H1 (cell line): Measurements from ENCODE around the gene LYRM4. TPM values are rescaled to one million over a fixed set of nuclear protein-coding genes. Genes with fewer than 3 reads are reported as not detected.

Experiments used
- CTCF ChIA-PET: fragments of 300-600 bp; sonication (Branson Sonifier 250); formaldehyde crosslinking; loops from one replicate; lab custom pipeline; 2021; ENCODE audit not compliant: partially characterized antibody; lab: Charles Lee
- POLR2A ChIA-PET: fragments of 300-600 bp; sonication (Branson Sonifier 250); formaldehyde crosslinking; loops from one replicate; lab custom pipeline; 2021; ENCODE audit warnings: inconsistent platforms; ENCODE audit not compliant: partially characterized antibody; lab: Charles Lee
- DNase-seq, 2 experiments: peaks; one replicate each; pipeline versions ENCODE4 v3.0.0 to v3.0.0-alpha.2; 2010 to 2022; ENCODE audit warnings: low spot score in 2 of 2, low read depth in 1 of 2, mixed read lengths in 1 of 2
- FAIRE-seq: peaks from 2 replicates; lab custom pipeline; 2011; peaks lifted over from hg19 to GRCh38; lab: Jason Lieb, UNC
- H2AFZ ChIP-seq: 2 replicates; pipeline ENCODE4 v1.8.1; 2012; ENCODE audit warnings: low read length, inconsistent platforms
- H2AK5ac ChIP-seq: 2 replicates; pipeline ENCODE4 v1.6.1; 2013; ENCODE audit warnings: low read depth, low read length
- H2BK120ac ChIP-seq: replicated peaks from 2 replicates; pipeline ENCODE3; 2013; ENCODE audit warnings: low read depth, low read length, inconsistent platforms
- H2BK12ac ChIP-seq: 2 replicates; pipeline ENCODE4 v1.6.1; 2013; ENCODE audit warnings: low read depth, low read length
- H2BK15ac ChIP-seq: 2 replicates; pipeline ENCODE4 v1.6.1; 2013; ENCODE audit warnings: low read length
- H2BK20ac ChIP-seq: 2 replicates; pipeline ENCODE4 v1.6.1; 2013; ENCODE audit warnings: low read length
- H2BK5ac ChIP-seq: 2 replicates; pipeline ENCODE4 v1.6.1; 2013; ENCODE audit warnings: low read depth, low read length
- H3K14ac ChIP-seq: 2 replicates; pipeline ENCODE4 v1.6.1; 2013; ENCODE audit warnings: inconsistent platforms; ENCODE audit not compliant: insufficient read length
- H3K18ac ChIP-seq: 2 replicates; pipeline ENCODE4 v1.6.1; 2013; ENCODE audit warnings: low read length; ENCODE audit errors: extremely low read depth
- H3K23ac ChIP-seq: 2 replicates; pipeline ENCODE4 v1.6.1; 2013; ENCODE audit warnings: inconsistent platforms; ENCODE audit not compliant: insufficient read length
- H3K23me2 ChIP-seq: 2 replicates; pipeline ENCODE4 v1.6.1; 2013; ENCODE audit warnings: low read depth, low read length
- H3K27ac ChIP-seq: 2 replicates; pipeline ENCODE4 v1.6.1; 2011; ENCODE audit warnings: low read depth, low read length, inconsistent platforms
- H3K27me3 ChIP-seq, 4 experiments: replicated peaks in 1 of 4; 1 replicate in 1 of 4; 2 replicates in 3 of 4; pipeline versions ENCODE4 v1.6.1 to v1.8.1; 2011 to 2013; ENCODE audit warnings: low read length in 3 of 4, mild to moderate bottlenecking in 3 of 4, inconsistent platforms in 2 of 4, mixed read lengths in 2 of 4, moderate library complexity in 1 of 4; ENCODE audit not compliant: control insufficient read depth in 3 of 4, insufficient read depth in 3 of 4; ENCODE audit errors: extremely low read depth in 1 of 4
- H3K36me3 ChIP-seq, 4 experiments: 2 replicates each; pipeline versions ENCODE4 v1.6.1 to v1.8.1; 2011 to 2013; ENCODE audit warnings: mild to moderate bottlenecking in 4 of 4, low read length in 3 of 4, moderate library complexity in 2 of 4, control low read depth in 1 of 4, inconsistent platforms in 1 of 4; ENCODE audit not compliant: insufficient read depth in 4 of 4, control insufficient read depth in 2 of 4
- H3K4ac ChIP-seq: replicated peaks from 2 replicates; pipeline ENCODE3; 2013; ENCODE audit warnings: low read length, low read depth, mixed read lengths, inconsistent platforms; ENCODE audit not compliant: insufficient read length
- H3K4me1 ChIP-seq, 4 experiments: replicated peaks in 1 of 4; 1 replicate in 1 of 4; 2 replicates in 3 of 4; pipeline versions ENCODE4 v1.6.1 to v1.8.1; 2011 to 2013; ENCODE audit warnings: low read length in 3 of 4, inconsistent platforms in 2 of 4, mixed read lengths in 1 of 4; ENCODE audit not compliant: insufficient read depth in 4 of 4, control insufficient read depth in 3 of 4
- H3K4me2 ChIP-seq, 2 experiments: 2 replicates each; pipeline versions ENCODE4 v1.6.1 to v1.8.1; 2011 to 2013; ENCODE audit warnings: low read depth in 2 of 2, low read length in 2 of 2, control low read depth in 1 of 2, inconsistent platforms in 1 of 2, mild to moderate bottlenecking in 1 of 2; ENCODE audit not compliant: insufficient read depth in 1 of 2
- H3K4me3 ChIP-seq, 4 experiments: fragments of 200-600, 300-600 bp in 1 of 4; sonication (generic), shearing (Covaris generic), sonication (Bioruptor Twin) in 1 of 4; 2 replicates each; pipeline versions ENCODE4 v1.5.1 to v1.8.1; 2011 to 2016; ENCODE audit warnings: low read length in 4 of 4, low read depth in 3 of 4, control low read depth in 2 of 4, inconsistent platforms in 2 of 4, mild to moderate bottlenecking in 2 of 4, mixed read lengths in 1 of 4, moderate library complexity in 1 of 4; ENCODE audit not compliant: insufficient read depth in 2 of 4; ENCODE audit errors: extremely low read depth in 1 of 4
- H3K56ac ChIP-seq: replicated peaks from 2 replicates; pipeline ENCODE3; 2013; ENCODE audit warnings: low read depth, mild to moderate bottlenecking, mixed read lengths, low read length, inconsistent platforms; ENCODE audit not compliant: insufficient read length
- H3K79me1 ChIP-seq: 2 replicates; pipeline ENCODE4 v1.6.1; 2013; ENCODE audit warnings: low read depth, low read length, control low read depth
- H3K79me2 ChIP-seq, 2 experiments: 2 replicates each; pipeline versions ENCODE4 v1.6.1 to v1.8.1; 2012 to 2013; ENCODE audit warnings: low read length in 2 of 2, mild to moderate bottlenecking in 2 of 2, inconsistent platforms in 1 of 2; ENCODE audit not compliant: insufficient read depth in 2 of 2, control insufficient read depth in 1 of 2
- H3K9ac ChIP-seq, 4 experiments: replicated peaks in 1 of 4; 1 replicate in 1 of 4; 2 replicates in 3 of 4; pipeline versions ENCODE4 v1.6.1 to v1.8.1; 2011 to 2013; ENCODE audit warnings: low read depth in 3 of 4, low read length in 3 of 4, control low read depth in 2 of 4, mild to moderate bottlenecking in 2 of 4, moderate library complexity in 2 of 4, inconsistent platforms in 1 of 4; ENCODE audit errors: extremely low read depth in 1 of 4
- H3K9me3 ChIP-seq, 2 experiments: 2 replicates each; pipeline versions ENCODE4 v1.6.1 to v1.8.1; 2012 to 2013; ENCODE audit warnings: mild to moderate bottlenecking in 2 of 2, moderate library complexity in 2 of 2, control low read depth in 1 of 2, inconsistent platforms in 1 of 2, low read depth in 1 of 2, low read length in 1 of 2, mixed read lengths in 1 of 2; ENCODE audit not compliant: insufficient read depth in 2 of 2
- H4K20me1 ChIP-seq, 2 experiments: replicated peaks in 1 of 2; 2 replicates each; pipeline versions ENCODE3 to v1.8.1; 2011 to 2013; ENCODE audit warnings: inconsistent platforms in 2 of 2, low read length in 2 of 2, mild to moderate bottlenecking in 1 of 2; ENCODE audit not compliant: insufficient read depth in 2 of 2, control insufficient read depth in 1 of 2
- H4K5ac ChIP-seq: 2 replicates; pipeline ENCODE4 v1.6.1; 2013; ENCODE audit warnings: low read length, low read depth, mixed read lengths, inconsistent platforms; ENCODE audit not compliant: insufficient read length
- H4K8ac ChIP-seq: 2 replicates; pipeline ENCODE4 v1.8.0; 2013; ENCODE audit warnings: mild to moderate bottlenecking, moderate library complexity, low read length, inconsistent platforms; ENCODE audit not compliant: insufficient read depth; ENCODE audit errors: extremely low read depth
- H4K91ac ChIP-seq: replicated peaks from 2 replicates; pipeline ENCODE3; 2013; ENCODE audit warnings: low read length, mixed read lengths, inconsistent platforms; ENCODE audit not compliant: insufficient read length
- CBX5 ChIP-seq: fragments of 300-800, 300-1000 bp; sonication (generic); IDR thresholded peaks from 2 replicates; pipeline ENCODE4 v1.7.1; 2016; ENCODE audit warnings: antibody characterized with exemption, low read length, low read depth
- CHD1 ChIP-seq: IDR thresholded peaks from 2 replicates; pipeline ENCODE4 v1.6.1; 2012; ENCODE audit warnings: low read depth, low read length, improper control_type of control experiment
- KDM4A ChIP-seq: IDR thresholded peaks from one replicate; pipeline ENCODE4 v1.7.1; 2012; ENCODE audit warnings: low read depth, mild to moderate bottlenecking, moderate library complexity, low read length, inconsistent platforms; ENCODE audit not compliant: severe bottlenecking
- NANOG ChIP-seq: IDR thresholded peaks from 2 replicates; pipeline ENCODE4 v1.6.1; 2011; ENCODE audit warnings: low read length, low read depth, mild to moderate bottlenecking, inconsistent platforms; ENCODE audit not compliant: insufficient read depth, poor library complexity, severe bottlenecking
- POLR2A ChIP-seq, 2 experiments: IDR thresholded peaks; 1 replicate in 1 of 2; 2 replicates in 1 of 2; pipeline ENCODE4 v1.6.1; 2011; ENCODE audit warnings: low read depth in 2 of 2, low read length in 2 of 2, mild to moderate bottlenecking in 2 of 2; ENCODE audit errors: control extremely low read depth in 1 of 2
- RAD21 ChIP-seq, 2 experiments: IDR thresholded peaks in 1 of 2; conservative IDR thresholded peaks in 1 of 2; 2 replicates each; pipeline ENCODE4 v1.6.1; 2011; ENCODE audit warnings: low read depth in 2 of 2, low read length in 2 of 2, improper control_type of control experiment in 1 of 2, inconsistent platforms in 1 of 2, mild to moderate bottlenecking in 1 of 2, moderate library complexity in 1 of 2
- whole genome bisulfite sequencing, 2 experiments: shearing (Covaris generic) in 1 of 2; methylation state at CpG; one replicate each; pipeline versions ENCODE4 v1.1.6 to v1.1.7; 2013 to 2015; ENCODE audit warnings: low lambda C conversion rate in 2 of 2, mixed read lengths in 2 of 2, inconsistent platforms in 1 of 2, low coverage in 1 of 2, missing lambda C conversion rate in 1 of 2; ENCODE audit not compliant: insufficient replicate concordance in 2 of 2, insufficient coverage in 1 of 2, insufficient read length in 1 of 2; ENCODE audit errors: extremely low coverage in 1 of 2, missing lambda C conversion rate in 1 of 2; 5-methylcytosine and 5-hydroxymethylcytosine counted together
- polyA plus RNA-seq, 7 experiments: library from polyadenylated mRNA; depleted of rRNA in 3 of 7; stranded (reverse) in 5 of 7; unstranded in 2 of 7; fragments of >200 nt in 5 of 7; fragments of 200-250 nt in 2 of 7; gene quantifications; 1 replicate in 5 of 7; 2 replicates in 1 of 7; 4 replicates in 1 of 7; pipeline versions ENCODE4 v1.2.1 to v1.2.3, GENCODE V29; 2011 to 2013; ENCODE audit warnings: missing spikeins in 2 of 7, mixed read lengths in 2 of 7
- total RNA-seq: library from RNA; stranded (reverse); fragmentation: NEBNext Ultra II Directional; extraction: Animal tissue kit (Norgen Biotek cat#: 25700); gene quantifications from 2 replicates; pipeline ENCODE4 v1.2.1, GENCODE V29; 2021

The LYRM4 gene
- total and polyA plus RNA-seq, 2 of the 8 experiments (the other 6 are each of a cell fraction or from before 2014, with no cell fraction given): 56.6 to 62.8 TPM

GRCh38 chr6:5159162-5159561 lies 101.6 kb downstream of the LYRM4 start:
- no peaks in the 10 kb centered on the region for H3K4me1 ChIP-seq
- H3K4ac ChIP-seq: no peak overlapping the region
- no peak overlapping the region for H3K9ac ChIP-seq
- no peaks in the 10 kb centered on the region for H3K23me2 ChIP-seq
- no peak overlapping the region for H2BK12ac ChIP-seq
- H3K56ac ChIP-seq: no peak overlapping the region
- no peak overlapping the region for H3K27ac ChIP-seq
- ChIA-PET CTCF (interaction anchor here (1.3 to 2.4 kb wide), 3 partner anchors 15 to 17 kb away, joined by 3 to 9 read pairs (median 4); no protein-coding TSS in a partner anchor), POLR2A (no interaction called here)
- no peak overlapping the region for H4K5ac ChIP-seq
- H3K4me2 ChIP-seq: no peak overlapping the region
- WGBS, 2 experiments: 77% methylated on average over 1 of the region's 1 CpG; no CpG with 5 or more reads in 1 of the 2 experiments
- H4K8ac ChIP-seq: no peak overlapping the region
- no peak overlapping the region for H3K4me3 ChIP-seq
- DNase-seq (no peak), FAIRE-seq (no peak)
- H3K79me2 ChIP-seq: no peaks in the 10 kb centered on the region
- peaks cover 0 to 5% of the 10 kb centered on the region in 2 experiments for H4K20me1 ChIP-seq
- no peaks in the 10 kb centered on the region for H3K36me3 ChIP-seq
- no peak overlapping the region for H3K18ac ChIP-seq
- H3K27me3 ChIP-seq: no peaks in the 10 kb centered on the region
- H2BK20ac ChIP-seq: no peak overlapping the region
- H2BK15ac ChIP-seq: no peak overlapping the region
- H3K9me3 ChIP-seq: no peaks in the 10 kb centered on the region
- no peak overlapping the region for H2AFZ ChIP-seq
- no peaks in the 10 kb centered on the region; the same call in 1 of the 2 replicates for H3K79me1 ChIP-seq
- H2AK5ac ChIP-seq: no peak overlapping the region
- no peak overlapping the region for H4K91ac ChIP-seq
- no peak overlapping the region for H3K14ac ChIP-seq
- no peak overlapping the region for H3K23ac ChIP-seq
- H2BK5ac ChIP-seq: no peak overlapping the region
- H2BK120ac ChIP-seq: no peak overlapping the region
- TF ChIP-seq RAD21 (IDR thresholded peaks at IDR 0.05 in 1 of 2, conservative IDR thresholded peaks at IDR 0.05 in 1 of 2; ENCODE audit: low read depth in 2 of 2, low read length in 2 of 2) (no peak), CHD1 (no peak), CBX5 (no peak), NANOG (no peak), KDM4A (no peak), POLR2A (IDR thresholded peaks at IDR 0.05; ENCODE audit: control extremely low read depth in 1 of 2, low read depth in 2 of 2, low read length in 2 of 2) (no peak)
